DMS153 treated with DMSO at 0.1 percent for 48 hours (cell line): ENCODE data around the gene SPAG7.

Experiments used
- DNase-seq: peaks from one replicate; lab custom pipeline; 2025; ENCODE audit not compliant: unreplicated experiment; lab: John Stamatoyannopoulos, UW

Gene SPAG7

GRCh38 chr17:4967539-4968485, at the start of gene SPAG7:
Gene SPAG7 (minus strand): TSS chr17:4967817. CDS start chr17:4967804, 13 bp downstream.
- DNase-seq, result peak; percentile 78

GRCh38 chr17:5014357-5014756, 46.7 kb upstream of the SPAG7 start:
- DNase-seq, result no peak

GRCh38 chr17:5011928-5012327, 44.3 kb upstream of the SPAG7 start:
- no peak for DNase-seq

GRCh38 chr17:5003214-5003867, 35.7 kb upstream of the SPAG7 start:
- no peak for DNase-seq

- no peak for DNase-seq
Observed at GRCh38 chr17:5002121-5002788, 34.6 kb upstream of the SPAG7 start.

GRCh38 chr17:5000237-5000639, 32.6 kb upstream of the SPAG7 start:
- no peak for DNase-seq

GRCh38 chr17:4999430-5000093, 31.9 kb upstream of the SPAG7 start:
- DNase-seq, result no peak

- no peak for DNase-seq
Observed at GRCh38 chr17:4998732-4999429, 31.3 kb upstream of the SPAG7 start.

GRCh38 chr17:4998027-4998731, 30.6 kb upstream of the SPAG7 start:
- DNase-seq, result no peak

- peak; percentile 40 for DNase-seq
Observed at GRCh38 chr17:4997302-4998026, 29.8 kb upstream of the SPAG7 start, which contains the start of the genes INCA1 and KIF1C. Gene INCA1 (minus strand): TSS chr17:4997522. CDS start chr17:4994437, 3,085 bp downstream. Gene KIF1C (plus strand): TSS chr17:4997950. CDS start chr17:5000247, 2,297 bp downstream.

- no peak for DNase-seq
Observed at GRCh38 chr17:4994081-4994595, 26.5 kb upstream of the SPAG7 start.

- DNase-seq, result no peak
Observed at GRCh38 chr17:4987767-4988567, 20.4 kb upstream of the SPAG7 start.

- peak; percentile 15 for DNase-seq
Observed at GRCh38 chr17:4986951-4987766, 19.5 kb upstream of the SPAG7 start, which contains the start of gene CAMTA2. Gene CAMTA2 (minus strand): TSS chr17:4987675. CDS start chr17:4986222, 1,453 bp downstream.

- DNase-seq, result no peak
Observed at GRCh38 chr17:4986403-4986802, 18.8 kb upstream of the SPAG7 start.

- no peak for DNase-seq
Observed at GRCh38 chr17:4982305-4982704, 14.7 kb upstream of the SPAG7 start.

- no peak for DNase-seq
Observed at GRCh38 chr17:4980644-4981216, 13.1 kb upstream of the SPAG7 start.

- no peak for DNase-seq
Observed at GRCh38 chr17:4978726-4979125, 11.1 kb upstream of the SPAG7 start.
